ENCODE measurements around the gene TACSTD2. TPM values are rescaled to one million over a fixed set of nuclear protein-coding genes. Genes with fewer than 3 reads are reported as not detected.

TACSTD2 gene
- total and polyA plus RNA-seq, 2 of the 4 experiments (the other 2 are of a cell fraction), result not detected

GRCh38 chr1:58548371-58548770 is 28.7 kb downstream of the TACSTD2 start:
- Histone ChIP-seq H3K56ac (ENCODE audit: extremely low read depth, insufficient read depth, low read length) (no peak overlapping the region), H3K27ac (ENCODE audit: insufficient read depth, low read length) (no peak overlapping the region), H3K23ac (ENCODE audit: low read depth, low read length) (no peak overlapping the region), H3K79me1 (ENCODE audit: low read depth in 1 of 2, low read length in 2 of 2) (peaks cover 7 to 11% of the 10 kb centered on the region in 2 experiments; a peak in 3 of 4 replicates), H3K9me3 (ENCODE audit: control insufficient read depth, insufficient read depth, low read length) (no peaks in the 10 kb centered on the region), H3K18ac (ENCODE audit: low read depth, low read length) (no peak overlapping the region), H3K27me3 (ENCODE audit: control insufficient read depth, insufficient read depth, low read length) (peaks cover 14% of the 10 kb centered on the region), H4K8ac (ENCODE audit: low read depth in 2 of 2, low read length in 2 of 2) (no peak overlapping the region), H4K91ac (ENCODE audit: insufficient read depth, low read depth, low read length) (no peak overlapping the region), H3K9ac (ENCODE audit: low read depth, low read length) (no peak overlapping the region), H2BK20ac (ENCODE audit: low read depth, low read length) (no peak overlapping the region), H3K14ac (replicated peaks; ENCODE audit: low read depth, low read length) (no peak overlapping the region), H3K4me3 (ENCODE audit: insufficient read depth, low read depth, low read length) (no peak overlapping the region), H2BK5ac (ENCODE audit: low read depth, low read length, poor library complexity, severe bottlenecking) (no peak overlapping the region), H3K9me1 (ENCODE audit: insufficient read depth, low read length) (peaks cover 2% of the 10 kb centered on the region; the same call in 1 of the 2 replicates), H3K4ac (ENCODE audit: low read depth, low read length) (no peak overlapping the region), H2AK9ac (replicated peaks; ENCODE audit: low read depth, low read length, poor library complexity) (no peak overlapping the region), H4K20me1 (ENCODE audit: insufficient read depth, low read length) (no peaks in the 10 kb centered on the region), H2AFZ (replicated peaks; ENCODE audit: low read length, poor library complexity) (no peak overlapping the region), H2BK120ac (ENCODE audit: low read depth, low read length) (no peak overlapping the region), H4K5ac (ENCODE audit: low read depth, low read length) (no peak overlapping the region), H3K4me2 (ENCODE audit: low read depth, low read length) (no peak overlapping the region), H2BK15ac (ENCODE audit: low read depth, low read length) (no peak overlapping the region), H3K36me3 (ENCODE audit: control insufficient read depth, insufficient read depth, low read length) (no peaks in the 10 kb centered on the region; the same call in 1 of the 2 replicates), H2AK5ac (ENCODE audit: low read depth, low read length) (no peak overlapping the region), H3K4me1 (ENCODE audit: control insufficient read depth, insufficient read depth, low read length) (no peaks in the 10 kb centered on the region; the same call in 1 of the 2 replicates)
- CTCF ChIA-PET, result interaction anchor here (3.2 kb wide), 1 partner anchor 104 kb away, joined by 18 read pairs; no protein-coding TSS in a partner anchor
- dilution Hi-C loops (cut with HindIII; ENCODE audit: low sequenced_read_pairs, unreplicated experiment) (no loop called here), intact Hi-C loops (cut with micrococcal nuclease) (loop anchor here (5.0 to 10.0 kb wide), 3 partner anchors 69 to 1206 kb away; partner anchors contain the start of gene DAB1), in situ Hi-C loops (cut with MboI; ENCODE audit: low sequenced_read_pairs) (loop anchor here (10.0 kb wide), 1 partner anchor 106 kb away; no protein-coding TSS in a partner anchor)
- TF ChIP-seq CTCF (conservative IDR thresholded peaks at IDR 0.05; ENCODE audit: low read depth, low read length), result no peak
- no peak for TF ChIP-seq CHD1 (IDR thresholded peaks at IDR 0.05; ENCODE audit: low read depth, low read length)
- no peak for TF ChIP-seq RCOR1 (IDR thresholded peaks at IDR 0.05; ENCODE audit: insufficient replicate concordance, low read length)
- TF ChIP-seq BHLHE40 (IDR thresholded peaks at IDR 0.05; ENCODE audit: low read depth, low read length), result no peak
- TF ChIP-seq, protein P1, sequence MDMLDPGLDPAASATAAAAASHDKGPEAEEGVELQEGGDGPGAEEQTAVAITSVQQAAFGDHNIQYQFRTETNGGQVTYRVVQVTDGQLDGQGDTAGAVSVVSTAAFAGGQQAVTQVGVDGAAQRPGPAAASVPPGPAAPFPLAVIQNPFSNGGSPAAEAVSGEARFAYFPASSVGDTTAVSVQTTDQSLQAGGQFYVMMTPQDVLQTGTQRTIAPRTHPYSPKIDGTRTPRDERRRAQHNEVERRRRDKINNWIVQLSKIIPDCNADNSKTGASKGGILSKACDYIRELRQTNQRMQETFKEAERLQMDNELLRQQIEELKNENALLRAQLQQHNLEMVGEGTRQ (IDR thresholded peaks at IDR 0.05; ENCODE audit: low read depth, low read length), result no peak
- no peak for TF ChIP-seq NFE2L2 (IDR thresholded peaks at IDR 0.05; ENCODE audit: low read depth, low read length)
- no peak for TF ChIP-seq POLR2A (IDR thresholded peaks at IDR 0.05; ENCODE audit: low read depth, low read length)
- TF ChIP-seq CEBPB (IDR thresholded peaks at IDR 0.05; ENCODE audit: low read depth, low read length), result no peak
- no peak for TF ChIP-seq RAD21 (IDR thresholded peaks at IDR 0.05; ENCODE audit: low read length)
- no peak for TF ChIP-seq MAFK (IDR thresholded peaks at IDR 0.05; ENCODE audit: low read depth, low read length)
- no peak for TF ChIP-seq RFX5 (IDR thresholded peaks at IDR 0.05; ENCODE audit: low read depth, low read length)
- TF ChIP-seq, protein P2, sequence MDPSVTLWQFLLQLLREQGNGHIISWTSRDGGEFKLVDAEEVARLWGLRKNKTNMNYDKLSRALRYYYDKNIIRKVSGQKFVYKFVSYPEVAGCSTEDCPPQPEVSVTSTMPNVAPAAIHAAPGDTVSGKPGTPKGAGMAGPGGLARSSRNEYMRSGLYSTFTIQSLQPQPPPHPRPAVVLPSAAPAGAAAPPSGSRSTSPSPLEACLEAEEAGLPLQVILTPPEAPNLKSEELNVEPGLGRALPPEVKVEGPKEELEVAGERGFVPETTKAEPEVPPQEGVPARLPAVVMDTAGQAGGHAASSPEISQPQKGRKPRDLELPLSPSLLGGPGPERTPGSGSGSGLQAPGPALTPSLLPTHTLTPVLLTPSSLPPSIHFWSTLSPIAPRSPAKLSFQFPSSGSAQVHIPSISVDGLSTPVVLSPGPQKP (IDR thresholded peaks at IDR 0.05; ENCODE audit: borderline replicate concordance, low read depth, low read length), result no peak
- TF ChIP-seq SMC3 (IDR thresholded peaks at IDR 0.05; ENCODE audit: low read depth, low read length), result no peak
- no peak for ATAC-seq (ENCODE audit: low read depth)
- POLR2A ChIA-PET (ENCODE audit: unreplicated experiment), result no interaction called here
- no TSS peak for BruUV-seq (replicated peaks)
- no peak for DNase-seq
- no CpG with 5 or more reads among the region's 2 CpGs for WGBS, 2 experiments (ENCODE audit: extremely low coverage in 2 of 2, insufficient read length in 1 of 2)

Data from IMR-90 (cell line).